ENCODE measurements around the gene DYSF.

DNA sequence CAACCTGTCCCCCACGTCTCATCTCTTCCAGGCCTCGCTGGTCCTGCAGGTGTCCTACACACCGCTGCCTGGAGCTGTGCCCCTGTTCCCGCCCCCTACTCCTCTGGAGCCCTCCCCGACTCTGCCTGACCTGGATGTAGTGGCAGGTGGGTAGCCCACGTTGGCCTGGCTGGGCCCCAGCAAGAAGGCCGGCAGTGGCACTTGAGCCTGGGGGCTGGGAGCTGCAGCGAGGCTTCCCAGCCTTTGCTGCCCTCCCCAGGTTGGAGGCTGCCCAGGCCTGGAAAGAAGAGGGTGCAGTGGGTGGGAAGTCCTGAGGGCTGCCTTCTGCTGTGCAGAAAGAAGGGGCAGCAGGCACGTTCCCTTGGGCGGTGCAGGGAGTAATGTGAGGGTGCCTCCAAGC is 58.4 kb downstream of the DYSF start:
- TF ChIP-seq ELF4 (IDR thresholded peaks at IDR 0.05) = no peak
- TF ChIP-seq SP1 (IDR thresholded peaks at IDR 0.05) = no peak
- TF ChIP-seq L3MBTL2 (conservative IDR thresholded peaks at IDR 0.05) = no peak
- no peak for TF ChIP-seq SUZ12 (IDR thresholded peaks at IDR 0.05)
- TF ChIP-seq, protein P1, sequence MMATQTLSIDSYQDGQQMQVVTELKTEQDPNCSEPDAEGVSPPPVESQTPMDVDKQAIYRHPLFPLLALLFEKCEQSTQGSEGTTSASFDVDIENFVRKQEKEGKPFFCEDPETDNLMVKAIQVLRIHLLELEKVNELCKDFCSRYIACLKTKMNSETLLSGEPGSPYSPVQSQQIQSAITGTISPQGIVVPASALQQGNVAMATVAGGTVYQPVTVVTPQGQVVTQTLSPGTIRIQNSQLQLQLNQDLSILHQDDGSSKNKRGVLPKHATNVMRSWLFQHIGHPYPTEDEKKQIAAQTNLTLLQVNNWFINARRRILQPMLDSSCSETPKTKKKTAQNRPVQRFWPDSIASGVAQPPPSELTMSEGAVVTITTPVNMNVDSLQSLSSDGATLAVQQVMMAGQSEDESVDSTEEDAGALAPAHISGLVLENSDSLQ (IDR thresholded peaks at IDR 0.05) = no peak
- no peak for TF ChIP-seq FOXA1 (IDR thresholded peaks at IDR 0.05)
- TF ChIP-seq CTBP1 (IDR thresholded peaks at IDR 0.05; ENCODE audit: borderline replicate concordance) = no peak
- no peak for TF ChIP-seq FOXK2 (IDR thresholded peaks at IDR 0.05)
- TF ChIP-seq FOXM1 (IDR thresholded peaks at IDR 0.05; ENCODE audit: borderline replicate concordance) = no peak
- TF ChIP-seq ZNF384 (IDR thresholded peaks at IDR 0.05) = no peak
- no peak for TF ChIP-seq NFRKB (IDR thresholded peaks at IDR 0.05)
